Measurements from ENCODE around the gene TCF7L2.

DNA sequence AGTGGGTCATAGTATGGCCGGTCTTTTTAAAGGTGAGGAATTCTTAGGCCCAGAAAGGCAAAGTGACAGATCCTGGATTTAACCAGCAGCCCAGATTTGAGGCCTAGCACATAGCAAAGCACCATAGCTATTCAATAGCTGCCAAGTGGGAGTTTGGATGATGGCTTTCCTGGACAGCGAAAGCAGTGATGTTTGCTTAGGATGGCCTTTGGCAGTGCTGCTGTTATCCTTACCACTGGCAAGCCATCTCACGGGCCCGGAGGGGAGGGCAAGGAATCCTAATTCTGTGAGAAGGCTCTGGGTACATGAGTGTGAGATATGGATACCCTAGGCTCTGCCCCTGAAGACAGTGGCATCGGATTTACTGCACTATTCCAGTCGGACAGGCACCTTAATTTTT, 50.4 kb downstream of the TCF7L2 start:
- TF ChIP-seq, protein P1, sequence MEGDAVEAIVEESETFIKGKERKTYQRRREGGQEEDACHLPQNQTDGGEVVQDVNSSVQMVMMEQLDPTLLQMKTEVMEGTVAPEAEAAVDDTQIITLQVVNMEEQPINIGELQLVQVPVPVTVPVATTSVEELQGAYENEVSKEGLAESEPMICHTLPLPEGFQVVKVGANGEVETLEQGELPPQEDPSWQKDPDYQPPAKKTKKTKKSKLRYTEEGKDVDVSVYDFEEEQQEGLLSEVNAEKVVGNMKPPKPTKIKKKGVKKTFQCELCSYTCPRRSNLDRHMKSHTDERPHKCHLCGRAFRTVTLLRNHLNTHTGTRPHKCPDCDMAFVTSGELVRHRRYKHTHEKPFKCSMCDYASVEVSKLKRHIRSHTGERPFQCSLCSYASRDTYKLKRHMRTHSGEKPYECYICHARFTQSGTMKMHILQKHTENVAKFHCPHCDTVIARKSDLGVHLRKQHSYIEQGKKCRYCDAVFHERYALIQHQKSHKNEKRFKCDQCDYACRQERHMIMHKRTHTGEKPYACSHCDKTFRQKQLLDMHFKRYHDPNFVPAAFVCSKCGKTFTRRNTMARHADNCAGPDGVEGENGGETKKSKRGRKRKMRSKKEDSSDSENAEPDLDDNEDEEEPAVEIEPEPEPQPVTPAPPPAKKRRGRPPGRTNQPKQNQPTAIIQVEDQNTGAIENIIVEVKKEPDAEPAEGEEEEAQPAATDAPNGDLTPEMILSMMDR (conservative IDR thresholded peaks at IDR 0.05 in 1 of 2, IDR thresholded peaks at IDR 0.05 in 1 of 2; ENCODE audit: extremely low read depth in 1 of 2, insufficient read depth in 1 of 2, low read depth in 1 of 2, low read length in 2 of 2), result no peak
- TF ChIP-seq EZH2 (IDR thresholded peaks at IDR 0.05; ENCODE audit: borderline replicate concordance, low read length), result no peak

Data from mammary epithelial cell (primary cell).